HL-60 (cell line): ENCODE measurements around the gene CD40.

Source experiments
- CTCF ChIP-seq: IDR thresholded peaks from one replicate; pipeline ENCODE4 v1.5.1; 2011; ENCODE audit warnings: low read length, control low read depth, inconsistent platforms; ENCODE audit not compliant: insufficient read depth
- POLR2AphosphoS5 ChIP-seq: IDR thresholded peaks from 2 replicates; pipeline ENCODE4 v1.6.1; 2012; ENCODE audit warnings: low read depth
- TF ChIP-seq, protein P1 (sequence below): IDR thresholded peaks from 2 replicates; pipeline ENCODE4 v1.6.1; 2012; ENCODE audit warnings: low read depth; ENCODE audit not compliant: insufficient replicate concordance

DNA sequence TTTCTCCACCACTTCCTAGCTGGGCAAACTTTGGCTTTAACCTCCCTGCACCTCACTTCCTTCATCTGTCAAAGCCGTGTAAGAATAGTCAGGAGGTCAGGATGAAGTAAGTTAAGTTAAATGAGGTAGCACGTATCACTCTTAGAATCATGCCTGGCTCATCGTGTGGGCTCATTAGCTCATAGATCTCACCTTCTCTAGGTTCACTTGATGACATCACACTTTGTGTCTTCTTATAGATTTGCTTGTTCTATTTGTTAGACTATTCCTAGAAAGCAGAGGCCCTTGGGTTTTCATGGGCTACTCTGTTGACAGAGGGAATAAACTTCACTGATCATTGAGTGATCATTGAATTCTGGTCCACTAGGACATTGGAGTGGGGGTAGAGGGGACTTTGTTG lies 16.2 kb upstream of the CD40 start:
- TF ChIP-seq CTCF, result no peak
- no peak for TF ChIP-seq POLR2AphosphoS5
- TF ChIP-seq, protein P1, sequence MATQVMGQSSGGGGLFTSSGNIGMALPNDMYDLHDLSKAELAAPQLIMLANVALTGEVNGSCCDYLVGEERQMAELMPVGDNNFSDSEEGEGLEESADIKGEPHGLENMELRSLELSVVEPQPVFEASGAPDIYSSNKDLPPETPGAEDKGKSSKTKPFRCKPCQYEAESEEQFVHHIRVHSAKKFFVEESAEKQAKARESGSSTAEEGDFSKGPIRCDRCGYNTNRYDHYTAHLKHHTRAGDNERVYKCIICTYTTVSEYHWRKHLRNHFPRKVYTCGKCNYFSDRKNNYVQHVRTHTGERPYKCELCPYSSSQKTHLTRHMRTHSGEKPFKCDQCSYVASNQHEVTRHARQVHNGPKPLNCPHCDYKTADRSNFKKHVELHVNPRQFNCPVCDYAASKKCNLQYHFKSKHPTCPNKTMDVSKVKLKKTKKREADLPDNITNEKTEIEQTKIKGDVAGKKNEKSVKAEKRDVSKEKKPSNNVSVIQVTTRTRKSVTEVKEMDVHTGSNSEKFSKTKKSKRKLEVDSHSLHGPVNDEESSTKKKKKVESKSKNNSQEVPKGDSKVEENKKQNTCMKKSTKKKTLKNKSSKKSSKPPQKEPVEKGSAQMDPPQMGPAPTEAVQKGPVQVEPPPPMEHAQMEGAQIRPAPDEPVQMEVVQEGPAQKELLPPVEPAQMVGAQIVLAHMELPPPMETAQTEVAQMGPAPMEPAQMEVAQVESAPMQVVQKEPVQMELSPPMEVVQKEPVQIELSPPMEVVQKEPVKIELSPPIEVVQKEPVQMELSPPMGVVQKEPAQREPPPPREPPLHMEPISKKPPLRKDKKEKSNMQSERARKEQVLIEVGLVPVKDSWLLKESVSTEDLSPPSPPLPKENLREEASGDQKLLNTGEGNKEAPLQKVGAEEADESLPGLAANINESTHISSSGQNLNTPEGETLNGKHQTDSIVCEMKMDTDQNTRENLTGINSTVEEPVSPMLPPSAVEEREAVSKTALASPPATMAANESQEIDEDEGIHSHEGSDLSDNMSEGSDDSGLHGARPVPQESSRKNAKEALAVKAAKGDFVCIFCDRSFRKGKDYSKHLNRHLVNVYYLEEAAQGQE, result no peak
